HepG2 (cell line): ENCODE results near the gene EARS2. TPM values are rescaled to one million over a fixed set of nuclear protein-coding genes. Genes with fewer than 3 reads are reported as not detected.

Source experiments
- ELF1 ChIP-seq: sonication (generic); formaldehyde crosslinking; IDR thresholded peaks from 2 replicates; pipeline ENCODE4 v1.4.0; 2020; ENCODE audit warnings: missing genetic modification reagents
- ISX ChIP-seq: sonication (generic); formaldehyde crosslinking; conservative IDR thresholded peaks from 2 replicates; pipeline ENCODE4 v1.5.0; 2020; ENCODE audit warnings: missing genetic modification reagents
- RARG ChIP-seq: sonication (generic); formaldehyde crosslinking; IDR thresholded peaks from 2 replicates; pipeline ENCODE4 v1.4.0; 2020; ENCODE audit warnings: low read depth, mild to moderate bottlenecking, missing genetic modification reagents
- REPIN1 ChIP-seq: sonication (generic); formaldehyde crosslinking; IDR thresholded peaks from 2 replicates; pipeline ENCODE4 v1.8.0; 2022; ENCODE audit warnings: missing genetic modification reagents, low read depth, mild to moderate bottlenecking, borderline replicate concordance
- REXO4 ChIP-seq: sonication (generic); formaldehyde crosslinking; IDR thresholded peaks from 2 replicates; pipeline ENCODE4 v1.8.0; 2022; ENCODE audit warnings: missing genetic modification reagents, mild to moderate bottlenecking, borderline replicate concordance
- SMAD1 ChIP-seq: sonication (generic); formaldehyde crosslinking; IDR thresholded peaks from 2 replicates; pipeline ENCODE4 v1.4.0; 2020; ENCODE audit warnings: missing genetic modification reagents, low read depth, mild to moderate bottlenecking, borderline replicate concordance
- SOX13 ChIP-seq, 3 experiments: fragments of 450-650 bp in 1 of 3; sonication (generic) in 1 of 3; formaldehyde crosslinking in 1 of 3; IDR thresholded peaks in 2 of 3; conservative IDR thresholded peaks in 1 of 3; 2 replicates each; pipeline versions ENCODE4 v1.5.0 to v1.6.1; 2016 to 2020; ENCODE audit warnings: antibody characterized with exemption in 1 of 3, mild to moderate bottlenecking in 1 of 3, missing compliant biosample characterization in 1 of 3, missing genetic modification reagents in 1 of 3, moderate library complexity in 1 of 3
- TP53 ChIP-seq: sonication (generic); formaldehyde crosslinking; conservative IDR thresholded peaks from 2 replicates; pipeline ENCODE4 v1.4.0; 2020; ENCODE audit warnings: missing genetic modification reagents
- ZFP82 ChIP-seq: sonication (generic); formaldehyde crosslinking; IDR thresholded peaks from 2 replicates; pipeline ENCODE4 v1.5.1; 2020; ENCODE audit warnings: mild to moderate bottlenecking, missing genetic modification reagents, borderline replicate concordance
- ZKSCAN1 ChIP-seq: fragments of 150-350 bp; IDR thresholded peaks from 2 replicates; pipeline ENCODE4 v1.6.1; 2014; ENCODE audit warnings: low read length
- ZNF12 ChIP-seq: sonication (generic); formaldehyde crosslinking; IDR thresholded peaks from 2 replicates; pipeline ENCODE4 v1.5.0; 2020; ENCODE audit warnings: missing genetic modification reagents
- ZNF160 ChIP-seq: sonication (generic); formaldehyde crosslinking; IDR thresholded peaks from 2 replicates; pipeline ENCODE4 v1.8.0; 2022; ENCODE audit warnings: mild to moderate bottlenecking, inconsistent platforms, missing genetic modification reagents
- ZNF329 ChIP-seq: sonication (generic); formaldehyde crosslinking; IDR thresholded peaks from 2 replicates; pipeline ENCODE4 v1.9.0; 2021; ENCODE audit warnings: low read depth, mild to moderate bottlenecking, missing genetic modification reagents
- ZNF350 ChIP-seq: sonication (generic); formaldehyde crosslinking; IDR thresholded peaks from 2 replicates; pipeline ENCODE4 v1.4.0; 2020; ENCODE audit warnings: mild to moderate bottlenecking, low read depth, missing genetic modification reagents, borderline replicate concordance
- ZNF367 ChIP-seq: sonication (generic); formaldehyde crosslinking; IDR thresholded peaks from 2 replicates; pipeline ENCODE4 v1.4.0; 2020; ENCODE audit warnings: missing genetic modification reagents, borderline replicate concordance
- ZNF446 ChIP-seq: sonication (generic); formaldehyde crosslinking; IDR thresholded peaks from 2 replicates; pipeline ENCODE4 v1.5.0; 2020; ENCODE audit warnings: mild to moderate bottlenecking, missing genetic modification reagents
- ZNF572 ChIP-seq: sonication (generic); formaldehyde crosslinking; IDR thresholded peaks from 2 replicates; pipeline ENCODE4 v1.5.1; 2020; ENCODE audit warnings: mild to moderate bottlenecking, missing genetic modification reagents
- ZNF776 ChIP-seq: sonication (generic); formaldehyde crosslinking; IDR thresholded peaks from 2 replicates; pipeline ENCODE4 v1.4.0; 2020; ENCODE audit warnings: mild to moderate bottlenecking, missing genetic modification reagents
- polyA plus RNA-seq, 8 experiments: library from polyadenylated mRNA; depleted of rRNA in 3 of 8; stranded (reverse) in 7 of 8; unstranded in 1 of 8; fragments of >200 nt; fragmentation: Illumina TruSeq in 4 of 8; extraction: Trizol in 4 of 8; gene quantifications; 2 replicates each; pipeline versions ENCODE4 v1.2.1 to v1.2.3, GENCODE V29; 2011 to 2016; ENCODE audit warnings: low read depth in 4 of 8, missing spikeins in 1 of 8, mixed read lengths in 1 of 8; ENCODE audit not compliant: insufficient read depth in 1 of 8
- total RNA-seq, 5 experiments: library from RNA; depleted of rRNA; stranded (reverse); fragments of >200 nt; fragmentation: Illumina TruSeq; extraction: Trizol; gene quantifications; 2 replicates each; pipeline ENCODE4 v1.2.3, GENCODE V29; 2016; ENCODE audit warnings: low read depth in 1 of 5
- TF ChIP-seq, protein P1 (sequence below): sonication (generic); formaldehyde crosslinking; IDR thresholded peaks from 2 replicates; pipeline ENCODE4 v1.9.0; 2022; ENCODE audit warnings: missing genetic modification reagents, mild to moderate bottlenecking, borderline replicate concordance
- TF ChIP-seq, protein P2 (sequence below): IDR thresholded peaks from 2 replicates; pipeline ENCODE4 v1.6.1; 2012; ENCODE audit warnings: low read depth, low read length, improper control_type of control experiment
- TF ChIP-seq, protein P3 (sequence below): sonication (generic); formaldehyde crosslinking; IDR thresholded peaks from 2 replicates; pipeline ENCODE4 v1.5.0; 2020; ENCODE audit warnings: mild to moderate bottlenecking, missing genetic modification reagents, borderline replicate concordance

The EARS2 gene
- total and polyA plus RNA-seq, 2 of the 13 experiments (the other 11 are each of a cell fraction or from before 2014, with no cell fraction given) = 49.4 to 80.4 TPM

DNA sequence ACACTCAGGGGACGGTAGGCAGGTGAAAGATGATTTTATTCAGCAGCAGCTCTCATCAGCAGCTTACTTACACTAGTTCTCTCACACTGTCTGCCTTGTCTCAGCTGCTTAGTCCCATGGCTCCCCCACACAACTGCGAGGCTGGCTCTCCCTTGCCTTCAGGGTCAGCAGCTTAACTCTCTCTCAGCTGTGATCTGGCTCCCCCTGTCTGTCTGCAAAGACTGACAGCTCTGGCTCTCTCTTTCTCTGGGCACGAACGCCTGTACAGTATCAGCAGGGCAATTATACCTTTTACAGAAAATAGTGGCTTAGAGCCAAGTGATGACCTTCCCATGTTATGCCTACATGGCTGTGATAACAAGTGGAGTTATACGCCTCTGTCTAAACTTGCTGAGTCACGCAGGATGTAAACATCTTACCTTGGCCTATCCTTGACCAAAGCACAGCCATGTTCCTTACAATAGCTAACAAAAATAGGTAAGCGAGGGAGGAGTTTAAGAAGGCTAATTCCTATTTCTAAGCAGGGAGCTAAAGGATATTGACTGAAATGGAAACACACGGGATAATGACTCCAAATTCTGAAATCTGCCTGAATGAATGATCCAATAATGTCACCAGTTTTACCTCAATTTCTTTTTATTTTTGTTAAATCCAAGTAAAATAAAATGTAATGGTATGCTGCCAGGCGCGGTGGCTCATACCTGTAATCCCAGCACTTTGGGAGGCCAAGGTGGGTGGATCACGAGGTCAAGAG is 40.0 kb upstream of the EARS2 start (continued):
- TF ChIP-seq, protein P1, sequence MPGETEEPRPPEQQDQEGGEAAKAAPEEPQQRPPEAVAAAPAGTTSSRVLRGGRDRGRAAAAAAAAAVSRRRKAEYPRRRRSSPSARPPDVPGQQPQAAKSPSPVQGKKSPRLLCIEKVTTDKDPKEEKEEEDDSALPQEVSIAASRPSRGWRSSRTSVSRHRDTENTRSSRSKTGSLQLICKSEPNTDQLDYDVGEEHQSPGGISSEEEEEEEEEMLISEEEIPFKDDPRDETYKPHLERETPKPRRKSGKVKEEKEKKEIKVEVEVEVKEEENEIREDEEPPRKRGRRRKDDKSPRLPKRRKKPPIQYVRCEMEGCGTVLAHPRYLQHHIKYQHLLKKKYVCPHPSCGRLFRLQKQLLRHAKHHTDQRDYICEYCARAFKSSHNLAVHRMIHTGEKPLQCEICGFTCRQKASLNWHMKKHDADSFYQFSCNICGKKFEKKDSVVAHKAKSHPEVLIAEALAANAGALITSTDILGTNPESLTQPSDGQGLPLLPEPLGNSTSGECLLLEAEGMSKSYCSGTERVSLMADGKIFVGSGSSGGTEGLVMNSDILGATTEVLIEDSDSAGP (CRISPR knock-in tag) = no peak; the same call in 1 of the 2 replicates
- TF ChIP-seq TP53 (CRISPR knock-in tag) (no peak), ZNF367 (CRISPR knock-in tag) (no peak), ZNF776 (no peak), ZFP82 (CRISPR knock-in tag) (no peak), REXO4 (CRISPR knock-in tag) (no peak), ISX (CRISPR knock-in tag) (no peak), ZNF446 (CRISPR knock-in tag) (no peak), ZKSCAN1 (no peak), ZNF329 (no peak), REPIN1 (CRISPR knock-in tag) (no peak), SOX13 (IDR thresholded peaks at IDR 0.05) (no peak), SOX13 (CRISPR knock-in tag; conservative IDR thresholded peaks at IDR 0.05 in 1 of 2, IDR thresholded peaks at IDR 0.05 in 1 of 2) (0 out of 4 replicates have a peak, but pooled peaks of 1 of the 2 experiments have one; percentile 16), ZNF160 (CRISPR knock-in tag) (no peak), ZNF12 (CRISPR knock-in tag) (no peak), RARG (no peak), ELF1 (CRISPR knock-in tag) (no peak), SMAD1 (CRISPR knock-in tag) (no peak; the same call in 1 of the 2 replicates), ZNF350 (CRISPR knock-in tag) (no peak), ZNF572 (peak; percentile 88; the same call in 1 of the 2 replicates)
- TF ChIP-seq, protein P2, sequence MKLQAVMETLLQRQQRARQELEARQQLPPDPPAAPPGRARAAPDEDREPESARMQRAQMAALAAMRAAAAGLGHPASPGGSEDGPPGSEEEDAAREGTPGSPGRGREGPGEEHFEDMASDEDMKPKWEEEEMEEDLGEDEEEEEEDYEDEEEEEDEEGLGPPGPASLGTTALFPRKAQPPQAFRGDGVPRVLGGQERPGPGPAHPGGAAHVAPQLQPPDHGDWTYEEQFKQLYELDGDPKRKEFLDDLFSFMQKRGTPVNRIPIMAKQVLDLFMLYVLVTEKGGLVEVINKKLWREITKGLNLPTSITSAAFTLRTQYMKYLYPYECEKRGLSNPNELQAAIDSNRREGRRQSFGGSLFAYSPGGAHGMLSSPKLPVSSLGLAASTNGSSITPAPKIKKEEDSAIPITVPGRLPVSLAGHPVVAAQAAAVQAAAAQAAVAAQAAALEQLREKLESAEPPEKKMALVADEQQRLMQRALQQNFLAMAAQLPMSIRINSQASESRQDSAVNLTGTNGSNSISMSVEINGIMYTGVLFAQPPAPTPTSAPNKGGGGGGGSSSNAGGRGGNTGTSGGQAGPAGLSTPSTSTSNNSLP = no peak
- TF ChIP-seq, protein P3, sequence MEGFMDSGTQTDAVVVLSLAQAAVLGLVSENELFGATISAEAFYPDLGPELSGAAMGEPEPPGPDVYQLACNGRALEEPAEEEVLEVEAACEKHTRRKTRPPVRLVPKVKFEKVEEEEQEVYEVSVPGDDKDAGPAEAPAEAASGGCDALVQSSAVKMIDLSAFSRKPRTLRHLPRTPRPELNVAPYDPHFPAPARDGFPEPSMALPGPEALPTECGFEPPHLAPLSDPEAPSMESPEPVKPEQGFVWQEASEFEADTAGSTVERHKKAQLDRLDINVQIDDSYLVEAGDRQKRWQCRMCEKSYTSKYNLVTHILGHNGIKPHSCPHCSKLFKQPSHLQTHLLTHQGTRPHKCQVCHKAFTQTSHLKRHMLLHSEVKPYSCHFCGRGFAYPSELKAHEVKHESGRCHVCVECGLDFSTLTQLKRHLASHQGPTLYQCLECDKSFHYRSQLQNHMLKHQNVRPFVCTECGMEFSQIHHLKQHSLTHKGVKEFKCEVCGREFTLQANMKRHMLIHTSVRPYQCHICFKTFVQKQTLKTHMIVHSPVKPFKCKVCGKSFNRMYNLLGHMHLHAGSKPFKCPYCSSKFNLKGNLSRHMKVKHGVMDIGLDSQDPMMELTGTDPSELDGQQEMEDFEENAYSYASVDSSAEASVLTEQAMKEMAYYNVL = no peak
